Activated CD4-positive, alpha-beta memory T cell treated with anti-CD3 and anti-CD28 coated beads, Interleukin-2, amount 10 ng/mL, durations not matched to agents 7 days and 5 days (primary cell): ENCODE data around the gene VSIG2. TPM values are rescaled to one million over a fixed set of nuclear protein-coding genes. Genes with fewer than 3 reads are reported as not detected.
"Not testable (repeated sequence)": the region's sequence is repeated elsewhere in the genome, so short reads cannot be mapped to it uniquely, and the experiment has no call there.

Experiments
- CTCF ChIA-PET: fragments of 350-600 bp; sonication (Branson Sonifier 250); formaldehyde crosslinking; loops from one replicate; lab custom pipeline; 2021; ENCODE audit warnings: antibody characterized with exemption, inconsistent platforms; lab: Charles Lee
- POLR2A ChIA-PET: fragments of 350-600 bp; sonication (Branson Sonifier 250); formaldehyde crosslinking; loops from one replicate; lab custom pipeline; 2021; ENCODE audit warnings: antibody characterized with exemption; lab: Charles Lee
- DNase-seq: peaks from one replicate; pipeline ENCODE4 v3.0.0-alpha.2; 2020
- H3K27ac Mint-ChIP-seq: one replicate; pipeline ENCODE4 v1.8.0; 2021; ENCODE audit warnings: mild to moderate bottlenecking, mixed read lengths
- H3K27me3 Mint-ChIP-seq: one replicate; pipeline ENCODE4 v1.8.0; 2021; ENCODE audit warnings: mixed read lengths
- H3K36me3 Mint-ChIP-seq: one replicate; pipeline ENCODE4 v1.8.0; 2021; ENCODE audit warnings: low read depth, mixed read lengths
- H3K4me1 Mint-ChIP-seq: one replicate; pipeline ENCODE4 v1.8.0; 2021; ENCODE audit warnings: mixed read lengths
- H3K4me3 Mint-ChIP-seq: one replicate; pipeline ENCODE4 v1.8.0; 2021; ENCODE audit warnings: mild to moderate bottlenecking, mixed read lengths
- H3K9me3 Mint-ChIP-seq: one replicate; pipeline ENCODE4 v1.8.0; 2021; ENCODE audit warnings: mixed read lengths
- total RNA-seq, 2 experiments: library from RNA; stranded (reverse); gene quantifications; one replicate each; pipeline ENCODE4 v1.2.3, GENCODE V29; 2021

Gene VSIG2
- total RNA-seq, 2 experiments from 2014 or later, result 0.38 to 0.55 TPM

GRCh38 chr11:124783002-124783401, 30.9 kb upstream of the VSIG2 start:
- ChIA-PET CTCF (interaction anchor here (0.7 to 2.5 kb wide), 4 partner anchors 10 to 36 kb away, joined by 3 to 12 read pairs (median 3); partner anchors contain the start of gene ESAM), POLR2A (no interaction called here)
- H3K27me3 Mint-ChIP-seq, result no peaks in the 10 kb centered on the region
- H3K4me1 Mint-ChIP-seq, result no peaks in the 10 kb centered on the region
- H3K9me3 Mint-ChIP-seq, result no peaks in the 10 kb centered on the region
- no peak overlapping the region for H3K4me3 Mint-ChIP-seq
- no peaks in the 10 kb centered on the region for H3K36me3 Mint-ChIP-seq
- H3K27ac Mint-ChIP-seq, result no peak overlapping the region
- no peak for DNase-seq

GRCh38 chr11:124779568-124779967, 27.5 kb upstream of the VSIG2 start:
- DNase-seq, result no peak
- Mint-ChIP-seq H3K27ac (no peak overlapping the region), H3K9me3 (no peaks in the 10 kb centered on the region), H3K27me3 (no peaks in the 10 kb centered on the region), H3K4me3 (no peak overlapping the region), H3K36me3 (peaks cover 2% of the 10 kb centered on the region), H3K4me1 (peaks cover 13% of the 10 kb centered on the region)
- CTCF ChIA-PET, result interaction anchor here (1.2 to 2.2 kb wide), 4 partner anchors 14 to 110 kb away, joined by 3 to 5 read pairs (median 4); no protein-coding TSS in a partner anchor
- POLR2A ChIA-PET, result no interaction called here

- Mint-ChIP-seq H3K36me3 (peaks cover 2% of the 10 kb centered on the region), H3K4me3 (no peak overlapping the region), H3K27ac (no peak overlapping the region), H3K9me3 (no peaks in the 10 kb centered on the region), H3K4me1 (peaks cover 13% of the 10 kb centered on the region), H3K27me3 (no peaks in the 10 kb centered on the region)
- no peak for DNase-seq
- CTCF ChIA-PET, result interaction anchor here (0.8 to 2.2 kb wide), 3 partner anchors 15 to 109 kb away, joined by 3 to 5 read pairs (median 3); no protein-coding TSS in a partner anchor
- POLR2A ChIA-PET, result no interaction called here
These were observed 26.2 kb upstream of the VSIG2 start for GRCh38 chr11:124778281-124778680.

- no peak overlapping the region for H3K4me3 Mint-ChIP-seq
- CTCF ChIA-PET, result interaction anchor here (0.9 kb wide), 1 partner anchor 59 kb away, joined by 3 read pairs; no protein-coding TSS in a partner anchor
- no peaks in the 10 kb centered on the region for H3K9me3 Mint-ChIP-seq
- POLR2A ChIA-PET, result no interaction called here
- H3K27ac Mint-ChIP-seq, result no peak overlapping the region
- peaks cover 13% of the 10 kb centered on the region for H3K4me1 Mint-ChIP-seq
- DNase-seq, result no peak
- peaks cover 3% of the 10 kb centered on the region for H3K36me3 Mint-ChIP-seq
- no peaks in the 10 kb centered on the region for H3K27me3 Mint-ChIP-seq
These were observed 25.0 kb upstream of the VSIG2 start for GRCh38 chr11:124776865-124777645.

- H3K27me3 Mint-ChIP-seq, DNase-seq, H3K4me3 Mint-ChIP-seq, POLR2A ChIA-PET, H3K27ac Mint-ChIP-seq, H3K4me1 Mint-ChIP-seq, CTCF ChIA-PET, H3K9me3 Mint-ChIP-seq: not testable (repeated sequence)
- H3K36me3 Mint-ChIP-seq, result peaks cover 12% of the 10 kb centered on the region
These were observed 18.9 kb upstream of the VSIG2 start for GRCh38 chr11:124770959-124771358.

- POLR2A ChIA-PET, result interaction anchor here (1.2 to 1.3 kb wide), 2 partner anchors 21 to 23 kb away, joined by 4 read pairs; no protein-coding TSS in a partner anchor
- DNase-seq, result no peak
- H3K27me3 Mint-ChIP-seq, result no peaks in the 10 kb centered on the region
These were observed 18.0 kb upstream of the VSIG2 start for GRCh38 chr11:124769806-124770774.

GRCh38 chr11:124768914-124769313, 16.9 kb upstream of the VSIG2 start:
- POLR2A ChIA-PET, result no interaction called here
- H3K36me3 Mint-ChIP-seq, result peaks cover 12% of the 10 kb centered on the region
- CTCF ChIA-PET, result interaction anchor here (0.5 to 1.4 kb wide), 5 partner anchors 11 to 155 kb away, joined by 3 to 4 read pairs (median 4); no protein-coding TSS in a partner anchor

More at GRCh38 chr11:124769806-124770774, 18.0 kb upstream of the VSIG2 start:
- CTCF ChIA-PET, result interaction anchor here (1.0 to 1.4 kb wide), 4 partner anchors 12 to 100 kb away, joined by 3 to 4 read pairs (median 3); no protein-coding TSS in a partner anchor
- H3K36me3 Mint-ChIP-seq, result peaks cover 12% of the 10 kb centered on the region
- H3K4me1 Mint-ChIP-seq, result no peaks in the 10 kb centered on the region
- no peaks in the 10 kb centered on the region for H3K9me3 Mint-ChIP-seq
- H3K27ac Mint-ChIP-seq, result no peak overlapping the region
- H3K4me3 Mint-ChIP-seq, result no peak overlapping the region

GRCh38 chr11:124766156-124766555, 14.1 kb upstream of the VSIG2 start:
- Mint-ChIP-seq H3K9me3 (no peaks in the 10 kb centered on the region), H3K4me1 (peaks cover 7% of the 10 kb centered on the region), H3K27me3 (peaks cover 8% of the 10 kb centered on the region), H3K27ac (no peak overlapping the region), H3K36me3 (peaks cover 5% of the 10 kb centered on the region), H3K4me3 (no peak overlapping the region)
- ChIA-PET CTCF (interaction anchor here (0.6 to 5.7 kb wide), 4 partner anchors 22 to 1115 kb away, joined by 3 to 60 read pairs (median 3); no protein-coding TSS in a partner anchor), POLR2A (no interaction called here)
- DNase-seq, result no peak

More at GRCh38 chr11:124768914-124769313, 16.9 kb upstream of the VSIG2 start:
- no peaks in the 10 kb centered on the region for H3K27me3 Mint-ChIP-seq
- no peaks in the 10 kb centered on the region for H3K9me3 Mint-ChIP-seq
- no peak for DNase-seq
- no peak overlapping the region for H3K4me3 Mint-ChIP-seq
- no peaks in the 10 kb centered on the region for H3K4me1 Mint-ChIP-seq
- no peak overlapping the region for H3K27ac Mint-ChIP-seq

- Mint-ChIP-seq H3K27me3 (peaks cover 29% of the 10 kb centered on the region), H3K9me3 (no peaks in the 10 kb centered on the region), H3K4me1 (peaks cover 16% of the 10 kb centered on the region), H3K27ac (no peak overlapping the region), H3K36me3 (peaks cover 3% of the 10 kb centered on the region), H3K4me3 (peak overlapping the region; percentile 84)
- DNase-seq, result peak; percentile 85
- ChIA-PET POLR2A (interaction anchor here (1.0 to 3.4 kb wide), 7 partner anchors 11 to 94 kb away, joined by 3 to 15 read pairs (median 5); partner anchors contain the start of genes MSANTD2, NRGN and VSIG2), CTCF (interaction anchor here (0.6 to 5.7 kb wide), 36 partner anchors 8 to 1510 kb away, joined by 3 to 72 read pairs (median 5); partner anchors contain the start of genes MSANTD2, NRGN, ROBO3 and SIAE)
These were observed 11.3 kb upstream of the VSIG2 start for GRCh38 chr11:124763156-124763947.

GRCh38 chr11:124762624-124763155, 10.6 kb upstream of the VSIG2 start:
- peaks cover 35% of the 10 kb centered on the region for H3K27me3 Mint-ChIP-seq
- ChIA-PET POLR2A (interaction anchor here (1.0 to 3.4 kb wide), 7 partner anchors 10 to 94 kb away, joined by 3 to 15 read pairs (median 5); partner anchors contain the start of genes MSANTD2, NRGN and VSIG2), CTCF (interaction anchor here (0.6 to 5.7 kb wide), 27 partner anchors 9 to 1511 kb away, joined by 3 to 72 read pairs (median 6); partner anchors contain the start of genes MSANTD2, NRGN, ROBO3 and SIAE)
- H3K4me1 Mint-ChIP-seq, result peaks cover 18% of the 10 kb centered on the region
- peak overlapping the region; percentile 84 for H3K4me3 Mint-ChIP-seq
- DNase-seq, result no peak
- peaks cover 3% of the 10 kb centered on the region for H3K36me3 Mint-ChIP-seq
- no peaks in the 10 kb centered on the region for H3K9me3 Mint-ChIP-seq
- H3K27ac Mint-ChIP-seq, result no peak overlapping the region

GRCh38 chr11:124762105-124762623, 10.1 kb upstream of the VSIG2 start, which contains the start of gene ESAM:
Gene ESAM (minus strand): TSS chr11:124762290. CDS start chr11:124762154, 136 bp downstream.
- peaks cover 18% of the 10 kb centered on the region for H3K4me1 Mint-ChIP-seq
- peak within 1 kb of the TSS; percentile 84 for H3K4me3 Mint-ChIP-seq
- peaks cover 40% of the 10 kb centered on the region for H3K27me3 Mint-ChIP-seq
- no peaks in the 10 kb centered on the region for H3K9me3 Mint-ChIP-seq
- ChIA-PET CTCF (interaction anchor here (0.6 to 5.7 kb wide), 21 partner anchors 8 to 139 kb away, joined by 3 to 72 read pairs (median 6); partner anchors contain the start of genes MSANTD2, NRGN, ROBO3 and SIAE), POLR2A (interaction anchor here (1.0 to 3.4 kb wide), 8 partner anchors 10 to 93 kb away, joined by 3 to 15 read pairs (median 4); partner anchors contain the start of genes MSANTD2, NRGN and VSIG2)
- H3K36me3 Mint-ChIP-seq, result peaks cover 3% of the 10 kb centered on the region
- DNase-seq, result peak; percentile 76
- H3K27ac Mint-ChIP-seq, result no peak within 1 kb of the TSS
